ENCODE measurements around the gene SIT1.

DNA sequence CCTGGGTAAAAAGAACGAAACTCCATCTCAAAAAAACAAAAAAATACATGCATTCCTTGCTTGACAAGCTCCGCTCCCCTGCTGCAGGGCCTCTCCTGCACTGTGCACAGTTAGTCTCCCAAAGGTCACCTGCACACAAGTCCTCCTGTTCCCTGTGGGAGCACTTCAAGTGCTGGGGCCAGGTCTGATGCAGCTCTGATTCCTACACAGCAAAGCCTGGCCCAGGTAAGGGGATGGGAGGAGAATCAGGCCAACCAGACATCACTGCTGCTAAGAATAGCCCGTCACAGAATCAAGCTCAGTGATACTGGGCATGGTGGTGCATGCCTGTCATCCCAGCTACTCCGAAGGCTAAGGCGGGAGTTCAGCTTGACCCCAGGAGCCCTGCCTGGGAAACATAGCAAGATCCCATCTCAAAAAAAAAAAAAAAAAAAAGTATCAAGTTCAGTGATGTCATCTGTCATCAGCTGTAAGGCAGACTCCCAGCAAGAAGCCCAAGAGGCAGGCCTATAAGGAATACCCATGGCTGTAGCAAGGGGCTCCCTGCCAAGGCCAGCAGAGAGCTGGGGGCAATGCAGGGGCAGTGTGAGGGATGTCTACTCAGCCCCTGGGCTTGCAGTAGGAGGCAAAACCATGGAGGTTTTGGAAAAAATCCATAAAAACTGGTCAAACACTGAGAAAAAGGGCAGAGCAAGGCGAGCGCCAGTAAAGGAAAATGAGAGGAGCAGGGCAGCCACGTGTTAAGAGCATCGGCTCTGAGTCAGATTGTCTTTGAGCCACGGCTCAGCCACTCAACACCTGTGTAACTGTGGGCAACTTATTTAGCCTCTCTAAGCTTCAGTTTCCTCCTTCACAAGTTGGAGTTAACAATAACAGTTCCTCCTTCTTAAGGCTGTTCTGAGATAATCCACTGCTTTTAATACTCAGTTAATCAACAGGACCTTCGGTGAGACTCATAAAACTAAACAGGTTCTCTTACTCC, 35.8 kb upstream of the SIT1 start:
- TF ChIP-seq POLR2AphosphoS5 (IDR thresholded peaks at IDR 0.05) (no peak), CTCF (IDR thresholded peaks at IDR 0.05 in 8 of 11, conservative IDR thresholded peaks at IDR 0.05 in 3 of 11) (no peak), POLR2A (IDR thresholded peaks at IDR 0.05) (no peak)

All from spleen (tissue), 7 donors.